ENCODE measurements around the gene PHLDB3.
A peak's percentile ranks its signal among the peaks of the same experiment; 100 is the strongest.

Gene PHLDB3

GRCh38 chr19:43478323-43478722 lies 26.2 kb downstream of the PHLDB3 start:
- no peak overlapping the region for H2BK5ac ChIP-seq (ENCODE audit: low read depth, low read length, poor library complexity, severe bottlenecking)
- H3K9ac ChIP-seq (ENCODE audit: low read length) = no peak overlapping the region
- no peak overlapping the region for H3K14ac ChIP-seq (ENCODE audit: low read length in 2 of 2)
- no peak overlapping the region for H2BK12ac ChIP-seq (ENCODE audit: low read length in 2 of 2)
- peaks cover 5% of the 10 kb centered on the region for H3K4me1 ChIP-seq (ENCODE audit: control insufficient read depth, insufficient read depth, low read depth, low read length)
- H3K4me3 ChIP-seq (ENCODE audit: insufficient read depth in 1 of 2, low read depth in 1 of 2, low read length in 2 of 2) = no peak overlapping the region
- 100% methylated on average over 1 of the region's 3 CpGs for WGBS
- H3K27me3 ChIP-seq (ENCODE audit: control insufficient read depth in 1 of 2, insufficient read depth in 1 of 2, low read length in 2 of 2) = no peaks in the 10 kb centered on the region
- no peak overlapping the region for H2AK5ac ChIP-seq (ENCODE audit: low read length, severe bottlenecking)
- H2BK15ac ChIP-seq (ENCODE audit: low read depth, poor library complexity, severe bottlenecking) = no peak overlapping the region
- no peak overlapping the region for H4K8ac ChIP-seq (ENCODE audit: low read length)
- H2AFZ ChIP-seq (ENCODE audit: low read depth, low read length) = no peak overlapping the region
- peaks cover 0 to 15% of the 10 kb centered on the region in 2 experiments for H3K36me3 ChIP-seq (ENCODE audit: control insufficient read depth in 1 of 2, insufficient read depth in 2 of 2, low read depth in 1 of 2, low read length in 2 of 2)
- H3K79me1 ChIP-seq (replicated peaks; ENCODE audit: low read length, poor library complexity, severe bottlenecking) = no peaks in the 10 kb centered on the region
- no peak overlapping the region for H4K91ac ChIP-seq (ENCODE audit: low read length)
- no peak overlapping the region for H2BK120ac ChIP-seq (ENCODE audit: low read depth, low read length)
- no peak overlapping the region for H3K4me2 ChIP-seq (ENCODE audit: low read length, poor library complexity, severe bottlenecking)
- H3K4ac ChIP-seq (ENCODE audit: low read depth in 1 of 2, low read length in 2 of 2) = no peak overlapping the region
- H3K23ac ChIP-seq (ENCODE audit: low read length in 2 of 2) = no peak overlapping the region
- H3K18ac ChIP-seq (ENCODE audit: low read depth in 1 of 2, low read length in 2 of 2) = no peak overlapping the region
- no peak for DNase-seq
- H3K27ac ChIP-seq (ENCODE audit: low read length, poor library complexity, severe bottlenecking) = no peak overlapping the region
- no peaks in the 10 kb centered on the region for H3K9me3 ChIP-seq (ENCODE audit: control insufficient read depth, low read length)

GRCh38 chr19:43476606-43477005 lies 27.9 kb downstream of the PHLDB3 start:
- no peak overlapping the region for H2AFZ ChIP-seq (ENCODE audit: low read depth, low read length)
- no peak overlapping the region for H3K4me2 ChIP-seq (ENCODE audit: low read length, poor library complexity, severe bottlenecking)
- no peak overlapping the region for H3K4ac ChIP-seq (ENCODE audit: low read depth in 1 of 2, low read length in 2 of 2)
- no peaks in the 10 kb centered on the region for H3K27me3 ChIP-seq (ENCODE audit: control insufficient read depth in 1 of 2, insufficient read depth in 1 of 2, low read length in 2 of 2)
- H2BK12ac ChIP-seq (ENCODE audit: low read length in 2 of 2) = no peak overlapping the region
- H3K18ac ChIP-seq (ENCODE audit: low read depth in 1 of 2, low read length in 2 of 2) = no peak overlapping the region
- H3K4me3 ChIP-seq (ENCODE audit: insufficient read depth in 1 of 2, low read depth in 1 of 2, low read length in 2 of 2) = no peak overlapping the region
- no peak overlapping the region for H2BK15ac ChIP-seq (ENCODE audit: low read depth, poor library complexity, severe bottlenecking)
- H3K36me3 ChIP-seq (ENCODE audit: control insufficient read depth in 1 of 2, insufficient read depth in 2 of 2, low read depth in 1 of 2, low read length in 2 of 2) = peaks cover 0 to 15% of the 10 kb centered on the region in 2 experiments
- no peak overlapping the region for H2BK120ac ChIP-seq (ENCODE audit: low read depth, low read length)
- no peak overlapping the region for H3K9ac ChIP-seq (ENCODE audit: low read length)
- DNase-seq = peak; percentile 63
- H4K91ac ChIP-seq (ENCODE audit: low read length) = no peak overlapping the region
- no peak overlapping the region for H3K14ac ChIP-seq (ENCODE audit: low read length in 2 of 2)
- no peak overlapping the region for H2AK5ac ChIP-seq (ENCODE audit: low read length, severe bottlenecking)
- no peaks in the 10 kb centered on the region for H3K9me3 ChIP-seq (ENCODE audit: control insufficient read depth, low read length)
- H3K27ac ChIP-seq (ENCODE audit: low read length, poor library complexity, severe bottlenecking) = no peak overlapping the region
- H3K79me1 ChIP-seq (replicated peaks; ENCODE audit: low read length, poor library complexity, severe bottlenecking) = no peaks in the 10 kb centered on the region
- H2BK5ac ChIP-seq (ENCODE audit: low read depth, low read length, poor library complexity, severe bottlenecking) = no peak overlapping the region
- no peak overlapping the region for H3K23ac ChIP-seq (ENCODE audit: low read length in 2 of 2)
- H4K8ac ChIP-seq (ENCODE audit: low read length) = no peak overlapping the region
- H3K4me1 ChIP-seq (ENCODE audit: control insufficient read depth, insufficient read depth, low read depth, low read length) = peaks cover 5% of the 10 kb centered on the region

- Histone ChIP-seq H2BK5ac (ENCODE audit: low read depth, low read length, poor library complexity, severe bottlenecking) (no peak overlapping the region), H3K27ac (ENCODE audit: low read length, poor library complexity, severe bottlenecking) (no peak overlapping the region), H2AFZ (ENCODE audit: low read depth, low read length) (peak overlapping the region; percentile 18), H3K79me1 (replicated peaks; ENCODE audit: low read length, poor library complexity, severe bottlenecking) (no peaks in the 10 kb centered on the region), H3K4me1 (ENCODE audit: control insufficient read depth, insufficient read depth, low read depth, low read length) (peaks cover 6% of the 10 kb centered on the region), H4K8ac (ENCODE audit: low read length) (peak overlapping the region; percentile 83), H2AK5ac (ENCODE audit: low read length, severe bottlenecking) (no peak overlapping the region), H3K23ac (ENCODE audit: low read length in 2 of 2) (no peak overlapping the region), H3K4me2 (ENCODE audit: low read length, poor library complexity, severe bottlenecking) (peak overlapping the region; percentile 84), H3K18ac (ENCODE audit: low read depth in 1 of 2, low read length in 2 of 2) (peak overlapping the region in 1 of 2 experiments; percentile 64), H3K27me3 (ENCODE audit: control insufficient read depth in 1 of 2, insufficient read depth in 1 of 2, low read length in 2 of 2) (no peaks in the 10 kb centered on the region), H3K4me3 (ENCODE audit: insufficient read depth in 1 of 2, low read depth in 1 of 2, low read length in 2 of 2) (peak overlapping the region in 1 of 2 experiments; percentile 62), H2BK15ac (ENCODE audit: low read depth, poor library complexity, severe bottlenecking) (no peak overlapping the region), H3K9me3 (ENCODE audit: control insufficient read depth, low read length) (no peaks in the 10 kb centered on the region), H2BK12ac (ENCODE audit: low read length in 2 of 2) (no peak overlapping the region), H4K91ac (ENCODE audit: low read length) (no peak overlapping the region), H3K36me3 (ENCODE audit: control insufficient read depth in 1 of 2, insufficient read depth in 2 of 2, low read depth in 1 of 2, low read length in 2 of 2) (peaks cover 0 to 10% of the 10 kb centered on the region in 2 experiments), H3K9ac (ENCODE audit: low read length) (peak overlapping the region; percentile 72), H3K14ac (ENCODE audit: low read length in 2 of 2) (no peak overlapping the region), H2BK120ac (ENCODE audit: low read depth, low read length) (no peak overlapping the region), H3K4ac (ENCODE audit: low read depth in 1 of 2, low read length in 2 of 2) (no peak overlapping the region)
- DNase-seq = peak; percentile 96
- WGBS = 3% methylated on average over 46 of the region's 46 CpGs
Measured at GRCh38 chr19:43474986-43475705, 29.4 kb downstream of the PHLDB3 start.

DNA sequence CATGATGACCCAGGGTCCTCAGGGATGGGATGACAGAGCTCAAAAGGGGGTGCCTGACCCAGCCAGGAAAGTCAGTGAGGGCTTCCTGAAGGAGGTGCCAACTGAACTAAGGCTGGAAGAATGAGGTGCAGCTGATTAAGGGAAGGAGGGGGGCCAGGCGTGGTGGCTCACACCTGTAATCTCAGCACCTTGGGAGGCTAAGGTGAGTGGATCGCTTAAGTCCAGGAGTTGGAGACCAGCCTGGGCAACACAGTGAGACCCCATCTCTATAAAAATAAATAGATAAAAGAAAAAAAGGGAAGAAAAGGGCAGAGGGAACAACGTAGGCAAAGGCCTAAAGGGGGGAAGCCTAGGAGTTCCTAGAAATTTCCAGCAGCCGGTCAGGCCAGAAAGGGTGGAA lies 30.1 kb downstream of the PHLDB3 start:
- Histone ChIP-seq H3K23ac (ENCODE audit: low read length in 2 of 2) (no peak overlapping the region), H3K4me3 (ENCODE audit: insufficient read depth in 1 of 2, low read depth in 1 of 2, low read length in 2 of 2) (no peak overlapping the region), H3K4me1 (ENCODE audit: control insufficient read depth, insufficient read depth, low read depth, low read length) (peaks cover 6% of the 10 kb centered on the region), H3K79me1 (replicated peaks; ENCODE audit: low read length, poor library complexity, severe bottlenecking) (no peaks in the 10 kb centered on the region), H3K18ac (ENCODE audit: low read depth in 1 of 2, low read length in 2 of 2) (no peak overlapping the region), H2BK15ac (ENCODE audit: low read depth, poor library complexity, severe bottlenecking) (no peak overlapping the region), H3K9me3 (ENCODE audit: control insufficient read depth, low read length) (no peaks in the 10 kb centered on the region), H3K9ac (ENCODE audit: low read length) (peak overlapping the region; percentile 27), H3K36me3 (ENCODE audit: control insufficient read depth in 1 of 2, insufficient read depth in 2 of 2, low read depth in 1 of 2, low read length in 2 of 2) (peaks cover 0 to 10% of the 10 kb centered on the region in 2 experiments), H3K14ac (ENCODE audit: low read length in 2 of 2) (no peak overlapping the region), H2AK5ac (ENCODE audit: low read length, severe bottlenecking) (no peak overlapping the region), H3K27me3 (ENCODE audit: control insufficient read depth in 1 of 2, insufficient read depth in 1 of 2, low read length in 2 of 2) (no peaks in the 10 kb centered on the region), H3K4ac (ENCODE audit: low read depth in 1 of 2, low read length in 2 of 2) (no peak overlapping the region), H2BK12ac (ENCODE audit: low read length in 2 of 2) (no peak overlapping the region), H3K4me2 (ENCODE audit: low read length, poor library complexity, severe bottlenecking) (no peak overlapping the region), H2BK5ac (ENCODE audit: low read depth, low read length, poor library complexity, severe bottlenecking) (no peak overlapping the region), H2AFZ (ENCODE audit: low read depth, low read length) (no peak overlapping the region), H2BK120ac (ENCODE audit: low read depth, low read length) (no peak overlapping the region), H4K91ac (ENCODE audit: low read length) (no peak overlapping the region), H3K27ac (ENCODE audit: low read length, poor library complexity, severe bottlenecking) (no peak overlapping the region), H4K8ac (ENCODE audit: low read length) (no peak overlapping the region)
- no peak for DNase-seq
- 82% methylated on average over 2 of the region's 4 CpGs for WGBS
